ENCODE measurements around the gene CKAP2L. TPM values are rescaled to one million over a fixed set of nuclear protein-coding genes. Genes with fewer than 3 reads are reported as not detected.

The CKAP2L gene
- total RNA-seq, 4 donors from 2014 or later = 0.13 to 0.29 (median 0.22) TPM; not detected in 1

DNA sequence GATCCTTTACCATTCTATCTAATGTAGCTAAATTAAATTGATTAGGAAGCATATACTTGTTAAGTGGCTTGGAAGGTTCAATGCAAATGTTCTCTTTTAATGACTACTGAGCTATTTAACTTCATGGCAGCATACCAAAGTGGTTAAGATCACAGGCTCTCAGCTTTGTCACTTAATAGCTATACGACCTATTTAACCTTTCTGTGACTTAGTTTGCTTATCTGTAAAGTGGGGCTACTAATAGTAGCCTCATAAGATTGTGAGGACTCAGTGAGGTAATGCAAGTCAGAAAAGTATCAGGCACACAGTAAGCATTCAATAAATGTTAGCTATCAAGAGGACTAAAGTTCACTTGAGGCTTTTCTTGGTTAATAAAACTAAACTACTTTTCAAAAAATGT lies 4.3 kb downstream of the CKAP2L start:
- Histone ChIP-seq H3K27ac (no peak overlapping the region), H3K36me3 (no peaks in the 10 kb centered on the region), H3K27me3 (no peaks in the 10 kb centered on the region), H3K4me1 (peaks cover 5 to 6% of the 10 kb centered on the region in 2 donors), H3K9me3 (no peaks in the 10 kb centered on the region), H3K4me3 (replicated peaks in 1 of 3) (no peak overlapping the region)
- WGBS, 2 donors = 88 to 90% methylated on average over 1 of the region's 1 CpG
- TF ChIP-seq, protein P1, sequence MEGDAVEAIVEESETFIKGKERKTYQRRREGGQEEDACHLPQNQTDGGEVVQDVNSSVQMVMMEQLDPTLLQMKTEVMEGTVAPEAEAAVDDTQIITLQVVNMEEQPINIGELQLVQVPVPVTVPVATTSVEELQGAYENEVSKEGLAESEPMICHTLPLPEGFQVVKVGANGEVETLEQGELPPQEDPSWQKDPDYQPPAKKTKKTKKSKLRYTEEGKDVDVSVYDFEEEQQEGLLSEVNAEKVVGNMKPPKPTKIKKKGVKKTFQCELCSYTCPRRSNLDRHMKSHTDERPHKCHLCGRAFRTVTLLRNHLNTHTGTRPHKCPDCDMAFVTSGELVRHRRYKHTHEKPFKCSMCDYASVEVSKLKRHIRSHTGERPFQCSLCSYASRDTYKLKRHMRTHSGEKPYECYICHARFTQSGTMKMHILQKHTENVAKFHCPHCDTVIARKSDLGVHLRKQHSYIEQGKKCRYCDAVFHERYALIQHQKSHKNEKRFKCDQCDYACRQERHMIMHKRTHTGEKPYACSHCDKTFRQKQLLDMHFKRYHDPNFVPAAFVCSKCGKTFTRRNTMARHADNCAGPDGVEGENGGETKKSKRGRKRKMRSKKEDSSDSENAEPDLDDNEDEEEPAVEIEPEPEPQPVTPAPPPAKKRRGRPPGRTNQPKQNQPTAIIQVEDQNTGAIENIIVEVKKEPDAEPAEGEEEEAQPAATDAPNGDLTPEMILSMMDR (IDR thresholded peaks at IDR 0.05) = no peak
- TF ChIP-seq POLR2A (IDR thresholded peaks at IDR 0.05) = no peak
- intact Hi-C loops (cut with DNase I) = no loop called here
- DNase-seq = no peak

DNA sequence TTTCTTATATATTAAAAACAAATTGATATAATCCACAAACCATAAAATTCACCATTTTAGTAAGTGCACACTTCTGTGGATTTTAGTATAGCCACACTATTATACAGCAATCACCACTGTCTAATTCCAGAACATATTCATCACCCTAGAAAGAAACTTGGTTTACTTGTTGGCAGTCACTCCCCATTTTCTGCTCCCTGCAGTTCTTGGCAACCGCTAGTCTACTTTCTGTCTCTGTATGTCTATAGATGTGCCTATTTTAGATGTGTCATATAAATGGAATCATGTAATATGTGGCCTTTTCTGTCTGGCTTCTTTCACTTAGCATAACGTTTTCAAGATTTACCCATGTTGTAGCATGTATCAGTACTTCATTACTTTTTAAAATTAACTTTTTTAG lies 5.7 kb downstream of the CKAP2L start:
- no peaks in the 10 kb centered on the region for H3K27me3 ChIP-seq
- H3K36me3 ChIP-seq = no peaks in the 10 kb centered on the region
- 87 to 94% methylated on average over 2 of the region's 2 CpGs for WGBS, 2 donors
- TF ChIP-seq, protein P1 (IDR thresholded peaks at IDR 0.05) = no peak
- no peak for TF ChIP-seq POLR2A (IDR thresholded peaks at IDR 0.05)
- no peak overlapping the region for H3K27ac ChIP-seq
- no peak overlapping the region for H3K4me3 ChIP-seq (replicated peaks in 1 of 3)
- intact Hi-C loops (cut with DNase I) = no loop called here
- DNase-seq = no peak
- H3K9me3 ChIP-seq = no peaks in the 10 kb centered on the region
- no peaks in the 10 kb centered on the region for H3K4me1 ChIP-seq

DNA sequence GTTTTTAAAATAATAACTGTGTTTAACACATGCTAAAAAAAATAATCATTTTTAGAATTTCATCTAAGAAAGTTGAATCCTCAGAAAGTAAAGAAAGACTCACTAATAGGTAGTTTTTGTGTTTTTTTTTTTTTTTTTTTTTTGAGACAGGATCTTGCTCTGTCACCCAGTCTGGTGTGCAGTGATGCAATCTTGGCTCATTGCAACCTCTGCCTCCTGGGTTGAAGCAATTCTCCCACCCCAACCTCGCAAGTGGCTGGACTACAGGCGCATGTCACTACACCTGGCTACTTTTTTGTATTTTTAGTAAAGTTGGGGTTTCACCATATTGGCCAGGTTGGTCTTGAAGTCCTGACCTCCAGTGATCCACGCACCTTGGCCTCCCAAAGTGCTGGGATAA lies 7.1 kb downstream of the CKAP2L start:
- no peaks in the 10 kb centered on the region for H3K4me1 ChIP-seq
- intact Hi-C loops (cut with DNase I) = no loop called here
- no peak overlapping the region for H3K4me3 ChIP-seq (replicated peaks in 1 of 3)
- TF ChIP-seq, protein P1 (IDR thresholded peaks at IDR 0.05) = no peak
- no peak for TF ChIP-seq POLR2A (IDR thresholded peaks at IDR 0.05)
- H3K27me3 ChIP-seq = no peaks in the 10 kb centered on the region
- WGBS, 2 donors = 97 to 99% methylated on average over 3 of the region's 3 CpGs
- H3K9me3 ChIP-seq = no peaks in the 10 kb centered on the region
- H3K36me3 ChIP-seq = no peaks in the 10 kb centered on the region
- DNase-seq = no peak
- no peak overlapping the region for H3K27ac ChIP-seq

DNA sequence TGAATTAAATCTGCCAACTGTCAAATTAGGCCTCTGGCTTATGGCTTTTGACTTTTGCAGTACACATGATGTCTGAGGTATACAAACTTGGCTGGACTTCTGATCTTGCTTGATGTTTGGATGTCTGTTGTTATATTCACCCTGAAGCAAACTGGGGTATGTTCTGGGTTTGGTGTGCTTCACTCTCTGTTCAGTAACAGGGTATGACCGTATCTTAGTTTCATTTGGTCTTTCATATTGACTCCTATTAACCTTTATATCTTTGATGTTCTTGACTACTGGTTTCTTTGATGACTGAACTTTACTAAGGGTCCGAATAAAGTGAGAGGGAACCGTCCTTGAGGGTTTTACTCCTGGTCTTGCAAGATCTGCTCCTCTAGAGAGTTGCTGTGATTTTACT lies 8.2 kb downstream of the CKAP2L start:
- TF ChIP-seq, protein P1 (IDR thresholded peaks at IDR 0.05) = no peak
- TF ChIP-seq POLR2A (IDR thresholded peaks at IDR 0.05) = no peak
- intact Hi-C loops (cut with DNase I) = no loop called here
- H3K27ac ChIP-seq = no peak overlapping the region

DNA sequence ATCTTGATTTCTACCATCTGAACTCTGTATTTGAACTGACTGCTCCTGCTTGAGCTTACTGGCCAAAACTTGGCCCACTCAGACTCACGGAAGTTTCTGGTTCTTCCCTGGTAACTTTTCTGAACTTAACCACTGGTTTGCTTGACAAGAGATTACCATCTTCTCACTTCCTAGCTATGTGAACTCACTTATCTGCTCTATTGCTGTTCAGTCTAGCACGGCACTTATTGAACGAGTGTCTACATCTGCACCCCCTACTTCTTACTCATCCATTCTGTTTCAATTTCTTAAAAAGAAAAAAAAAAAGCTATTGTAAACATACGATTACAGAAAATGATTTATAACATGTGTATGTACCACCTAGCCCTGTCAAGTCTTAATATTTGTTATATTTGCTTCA lies 9.0 kb downstream of the CKAP2L start:
- 95% methylated on average over 4 of the region's 4 CpGs for WGBS, 2 donors
- Histone ChIP-seq H3K27me3 (no peaks in the 10 kb centered on the region), H3K9me3 (no peaks in the 10 kb centered on the region), H3K36me3 (no peaks in the 10 kb centered on the region), H3K4me1 (no peaks in the 10 kb centered on the region), H3K4me3 (replicated peaks in 1 of 3) (no peak overlapping the region), H3K27ac (no peak overlapping the region)
- DNase-seq = no peak
- intact Hi-C loops (cut with DNase I) = no loop called here
- TF ChIP-seq POLR2A (IDR thresholded peaks at IDR 0.05) = no peak
- TF ChIP-seq, protein P1 (IDR thresholded peaks at IDR 0.05) = no peak

More for the DNA sequence above, 8.2 kb downstream of the CKAP2L start:
- 93 to 94% methylated on average over 3 of the region's 3 CpGs for WGBS, 2 donors
- H3K36me3 ChIP-seq = no peaks in the 10 kb centered on the region
- no peaks in the 10 kb centered on the region for H3K27me3 ChIP-seq
- no peaks in the 10 kb centered on the region for H3K9me3 ChIP-seq
- no peak for DNase-seq
- H3K4me1 ChIP-seq = no peaks in the 10 kb centered on the region
- no peak overlapping the region for H3K4me3 ChIP-seq (replicated peaks in 1 of 3)

Measured in thyroid gland (tissue), 4 donors.